Measurements from ENCODE around the gene LTBP3. TPM values are rescaled to one million over a fixed set of nuclear protein-coding genes. Genes with fewer than 3 reads are reported as not detected.
"Not testable (repeated sequence)": the region's sequence is repeated elsewhere in the genome, so short reads cannot be mapped to it uniquely, and the experiment has no call there.

The LTBP3 gene
- total RNA-seq, 1 donor = 47.3 TPM

GRCh38 chr11:65526744-65527143 is 31.4 kb downstream of the LTBP3 start:
- H3K4me3 ChIP-seq (ENCODE audit: low read depth, low read length) = peak overlapping the region; percentile 95
- TF ChIP-seq CTCF (IDR thresholded peaks at IDR 0.05; ENCODE audit: insufficient read depth, low read length) = no peak
- no peak for DNase-seq (ENCODE audit: low read depth)

DNA sequence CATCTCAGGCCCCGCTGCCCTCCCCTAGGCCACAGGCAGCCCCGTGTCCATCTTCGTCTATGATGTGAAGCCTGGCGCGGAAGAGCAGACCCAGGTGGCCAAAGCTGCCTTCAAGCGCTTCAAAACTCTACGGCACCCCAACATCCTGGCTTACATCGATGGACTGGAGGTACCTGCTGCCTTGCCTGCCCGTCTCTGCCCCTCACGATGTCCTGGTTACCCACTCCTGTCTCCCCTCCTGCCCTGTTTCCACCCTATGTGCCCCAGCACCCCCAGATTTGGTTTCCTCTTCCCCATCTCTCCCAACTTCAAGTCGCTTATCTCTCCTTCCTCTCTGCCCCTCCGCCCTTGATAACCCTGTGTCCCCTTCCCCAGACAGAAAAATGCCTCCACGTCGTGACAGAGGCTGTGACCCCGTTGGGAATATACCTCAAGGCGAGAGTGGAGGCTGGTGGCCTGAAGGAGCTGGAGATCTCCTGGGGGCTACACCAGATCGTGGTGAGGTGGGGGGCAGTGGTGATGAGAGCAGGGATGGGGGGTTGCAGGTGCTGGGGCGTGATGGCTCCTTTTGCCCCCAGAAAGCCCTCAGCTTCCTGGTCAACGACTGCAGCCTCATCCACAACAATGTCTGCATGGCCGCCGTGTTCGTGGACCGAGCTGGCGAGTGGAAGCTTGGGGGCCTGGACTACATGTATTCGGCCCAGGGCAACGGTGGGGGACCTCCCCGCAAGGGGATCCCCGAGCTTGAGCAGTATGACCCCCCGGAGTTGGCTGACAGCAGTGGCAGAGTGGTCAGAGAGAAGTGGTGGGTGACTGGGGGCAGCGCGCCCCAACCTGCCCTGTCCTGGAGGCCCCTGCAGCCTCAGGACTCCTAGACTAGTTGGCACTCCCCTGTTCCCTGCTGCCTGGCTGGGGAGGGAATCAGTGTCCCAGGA is 32.3 kb downstream of the LTBP3 start:
- no peak for TF ChIP-seq CTCF (IDR thresholded peaks at IDR 0.05; ENCODE audit: insufficient read depth, low read length)
- peak; percentile 29 for DNase-seq (ENCODE audit: low read depth)
- peak overlapping the region; percentile 95 for H3K4me3 ChIP-seq (ENCODE audit: low read depth, low read length)

GRCh38 chr11:65524741-65525545 is 33.2 kb downstream of the LTBP3 start, which contains the start of gene SCYL1:
SCYL1 (plus strand) TSS chr11:65525083; CDS start chr11:65525154, 71 bp downstream.
- DNase-seq (ENCODE audit: low read depth) = peak; percentile 83
- no peak for TF ChIP-seq CTCF (IDR thresholded peaks at IDR 0.05; ENCODE audit: insufficient read depth, low read length)
- peak within 1 kb of the TSS; percentile 95 for H3K4me3 ChIP-seq (ENCODE audit: low read depth, low read length)

DNA sequence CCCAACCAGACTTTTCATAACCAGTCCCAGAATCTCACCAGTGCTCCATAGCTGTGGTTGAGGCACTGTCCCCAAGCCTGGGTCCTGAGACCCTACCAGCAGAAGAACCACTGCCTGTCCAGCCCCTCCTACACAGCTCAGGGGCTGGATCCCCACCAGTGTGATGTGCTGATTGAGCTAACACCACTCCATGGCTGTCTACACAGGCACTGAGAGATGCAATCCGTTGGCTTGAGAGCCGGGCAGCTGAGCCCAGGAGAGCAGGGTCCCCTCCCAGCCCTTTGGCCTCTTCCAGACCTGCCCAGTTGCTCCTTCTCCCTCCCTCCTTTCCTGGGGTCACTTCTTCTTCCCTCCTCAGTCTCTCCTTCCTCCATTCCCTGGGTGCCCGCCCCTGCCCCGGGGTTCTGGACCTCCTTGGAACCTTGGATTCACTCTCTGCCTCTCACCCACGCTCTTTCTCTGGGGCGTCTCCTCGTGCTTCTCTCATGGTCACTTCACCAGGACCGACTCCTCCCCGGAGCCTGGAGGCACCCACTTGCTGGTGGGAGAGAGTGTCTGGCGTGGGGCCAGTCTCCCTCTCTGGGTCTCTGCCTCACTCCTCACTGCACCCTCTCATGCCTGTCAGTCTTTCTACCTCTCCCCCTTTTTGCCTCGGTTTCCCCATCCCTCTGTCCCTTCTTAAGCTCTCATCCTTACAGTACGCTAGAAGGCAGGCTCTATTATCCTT is 34.0 kb downstream of the LTBP3 start:
- no peak for DNase-seq (ENCODE audit: low read depth)
- TF ChIP-seq CTCF (IDR thresholded peaks at IDR 0.05; ENCODE audit: insufficient read depth, low read length) = no peak
- H3K4me3 ChIP-seq (ENCODE audit: low read depth, low read length) = peak overlapping the region; percentile 47

DNA sequence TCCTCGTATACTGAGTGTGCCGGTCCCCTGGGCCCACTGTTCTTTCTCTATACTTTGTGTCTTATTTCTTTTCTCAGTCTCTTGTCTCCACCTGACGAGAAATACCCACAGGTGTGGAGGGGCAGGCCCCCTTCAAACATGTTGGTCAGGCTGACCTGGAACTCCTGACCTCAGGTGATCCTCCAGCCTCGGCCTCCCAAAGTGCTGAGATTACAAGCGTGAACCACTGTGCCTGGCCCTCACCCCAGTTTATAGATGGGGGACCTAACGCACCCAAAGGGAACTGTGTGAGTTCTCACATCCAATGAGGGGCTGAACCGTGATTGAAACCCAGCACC is 34.6 kb downstream of the LTBP3 start:
- not testable (repeated sequence) for DNase-seq (ENCODE audit: low read depth)

GRCh38 chr11:65522718-65523630 is 35.2 kb downstream of the LTBP3 start:
- DNase-seq (ENCODE audit: low read depth); H3K4me3 ChIP-seq (ENCODE audit: low read depth, low read length): not testable (repeated sequence)

More for the DNA sequence above, 34.6 kb downstream of the LTBP3 start:
- not testable (repeated sequence) for H3K4me3 ChIP-seq (ENCODE audit: low read depth, low read length)

DNA sequence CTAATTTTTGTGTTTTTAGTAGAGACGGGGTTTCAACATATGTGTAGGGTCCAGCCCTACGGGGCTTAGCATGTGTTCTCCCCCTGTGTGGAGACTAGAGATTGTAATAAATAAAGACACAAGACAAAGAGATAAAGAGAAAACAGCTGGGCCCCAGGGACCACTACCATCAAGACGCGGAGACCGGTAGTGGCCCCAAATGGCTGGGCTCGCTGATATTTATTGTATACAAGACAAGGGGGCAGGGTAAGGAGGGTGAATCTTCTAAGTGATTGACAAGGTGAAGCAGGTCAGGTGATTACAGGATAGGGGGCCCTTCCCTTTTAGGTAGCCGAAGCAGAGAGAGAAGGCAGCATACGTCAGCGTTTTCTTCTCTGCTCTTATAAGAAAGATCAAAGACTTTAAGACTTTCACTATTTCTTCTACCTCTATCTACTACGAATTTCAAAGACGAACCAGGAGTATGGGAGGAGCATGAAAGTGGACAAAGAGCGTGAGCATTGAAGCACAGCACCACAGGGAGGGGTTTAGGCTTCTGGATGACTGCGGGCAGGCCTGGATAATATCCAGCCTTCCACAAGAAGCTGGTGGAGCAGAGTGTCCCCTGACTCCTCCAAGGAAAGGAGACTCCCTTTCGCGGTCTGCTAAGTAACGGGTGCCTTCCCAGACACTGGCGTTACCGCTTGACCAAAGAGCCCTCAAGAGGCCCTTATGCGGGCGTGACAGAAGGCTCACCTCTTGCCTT is 36.2 kb downstream of the LTBP3 start:
- DNase-seq (ENCODE audit: low read depth) = not testable (repeated sequence)

DNA sequence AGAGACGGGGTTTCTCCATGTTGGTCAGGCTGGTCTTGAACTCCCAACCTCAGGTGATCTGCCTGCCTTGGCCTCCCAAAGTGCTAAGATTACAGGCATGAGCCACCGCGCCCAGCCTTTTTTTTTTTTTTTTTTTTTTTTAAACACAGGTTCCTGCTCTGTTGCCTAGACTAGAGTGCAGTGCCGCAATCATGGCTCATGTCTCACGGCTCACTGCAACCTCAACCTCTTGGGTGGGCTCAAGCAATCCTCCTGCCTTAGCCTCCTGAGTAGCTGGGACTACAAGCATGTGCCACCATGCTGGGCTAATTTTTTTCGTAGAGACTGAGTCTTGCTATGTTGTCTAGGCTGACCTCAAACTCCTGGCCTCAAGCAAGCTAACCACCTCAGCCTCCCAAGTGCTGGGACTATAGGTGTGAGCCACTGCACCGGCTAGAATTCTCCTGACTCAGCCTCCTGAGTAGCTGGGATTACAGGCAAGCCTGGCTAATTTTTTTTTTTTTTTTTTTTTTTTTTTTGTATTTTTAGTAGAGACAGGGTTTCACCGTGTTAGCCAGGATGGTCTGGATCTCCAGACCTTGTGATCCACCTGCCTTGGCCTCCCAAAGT is 39.1 kb downstream of the LTBP3 start:
- not testable (repeated sequence) for DNase-seq (ENCODE audit: low read depth); H3K4me3 ChIP-seq (ENCODE audit: low read depth, low read length)

More for the DNA sequence above, 36.2 kb downstream of the LTBP3 start:
- H3K4me3 ChIP-seq (ENCODE audit: low read depth, low read length) = not testable (repeated sequence)
